NCI-H2081 (cell line): ENCODE measurements around the gene AIRE.
A peak's percentile ranks its signal among the peaks of the same experiment; 100 is the strongest.
"Not testable (repeated sequence)": the region's sequence is repeated elsewhere in the genome, so short reads cannot be mapped to it uniquely, and the experiment has no call there.

Experiments
- DNase-seq, 2 experiments: peaks; one replicate each; lab custom pipeline; 2025; lab: John Stamatoyannopoulos, UW

Gene AIRE

GRCh38 chr21:44267655-44268142 is 18.0 kb upstream of the AIRE start:
- DNase-seq, result no peak

DNA sequence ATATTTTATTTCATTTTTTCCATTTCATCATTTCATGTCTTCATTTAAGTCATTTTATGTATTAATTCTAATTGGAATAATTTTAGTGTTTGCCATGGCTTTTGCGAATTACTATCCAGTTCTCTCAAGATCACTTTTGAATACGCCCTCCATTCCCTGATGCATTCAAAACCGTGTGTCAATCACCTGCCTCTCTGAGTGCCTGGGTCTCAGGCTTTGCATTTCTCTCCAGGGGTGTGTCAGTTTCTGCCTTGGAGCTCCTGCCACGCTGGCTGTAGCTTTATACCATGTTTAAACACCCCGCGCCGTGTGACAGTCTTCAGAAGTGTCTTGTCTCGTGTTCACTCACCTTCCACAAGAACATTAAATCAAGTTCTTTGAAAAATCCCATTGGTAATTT is 16.6 kb upstream of the AIRE start:
- no peak for DNase-seq

DNA sequence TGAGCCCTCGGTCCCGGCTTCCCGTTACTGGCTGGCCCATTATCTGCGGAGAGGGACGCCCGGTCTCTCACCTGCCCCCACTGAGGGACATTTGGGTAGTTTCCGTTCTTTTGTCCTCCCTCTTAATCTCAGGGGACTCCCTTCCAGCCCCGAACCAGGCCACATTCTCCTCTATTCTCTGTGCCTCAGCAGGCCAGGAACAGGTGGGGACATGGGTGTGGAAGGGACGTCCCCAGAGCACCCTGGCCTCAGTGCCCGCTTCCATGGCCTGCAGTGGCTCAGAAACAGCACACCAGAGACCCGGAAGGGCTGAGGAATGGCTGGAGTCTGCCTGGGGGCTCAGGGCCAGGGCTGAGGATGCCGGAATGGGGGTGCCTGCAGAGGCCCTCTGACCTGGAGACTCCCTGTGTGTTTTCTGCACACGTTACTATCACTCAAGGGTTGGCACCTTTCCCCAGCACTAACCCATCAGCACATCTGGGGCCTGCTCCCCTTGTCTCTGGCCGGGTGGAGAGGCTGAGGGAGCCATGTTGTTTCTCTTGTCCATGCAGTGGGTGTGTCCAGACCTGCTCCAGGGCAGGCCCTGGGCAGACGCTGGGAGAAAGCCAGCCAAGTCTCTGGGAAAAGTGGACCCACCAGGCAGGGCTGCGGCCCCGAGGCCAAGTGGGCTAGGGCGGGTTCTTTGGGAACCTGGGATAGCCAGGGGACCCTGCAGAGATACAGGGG is 14.0 kb upstream of the AIRE start:
- DNase-seq, result peak in 1 of 2 experiments; percentile 19

DNA sequence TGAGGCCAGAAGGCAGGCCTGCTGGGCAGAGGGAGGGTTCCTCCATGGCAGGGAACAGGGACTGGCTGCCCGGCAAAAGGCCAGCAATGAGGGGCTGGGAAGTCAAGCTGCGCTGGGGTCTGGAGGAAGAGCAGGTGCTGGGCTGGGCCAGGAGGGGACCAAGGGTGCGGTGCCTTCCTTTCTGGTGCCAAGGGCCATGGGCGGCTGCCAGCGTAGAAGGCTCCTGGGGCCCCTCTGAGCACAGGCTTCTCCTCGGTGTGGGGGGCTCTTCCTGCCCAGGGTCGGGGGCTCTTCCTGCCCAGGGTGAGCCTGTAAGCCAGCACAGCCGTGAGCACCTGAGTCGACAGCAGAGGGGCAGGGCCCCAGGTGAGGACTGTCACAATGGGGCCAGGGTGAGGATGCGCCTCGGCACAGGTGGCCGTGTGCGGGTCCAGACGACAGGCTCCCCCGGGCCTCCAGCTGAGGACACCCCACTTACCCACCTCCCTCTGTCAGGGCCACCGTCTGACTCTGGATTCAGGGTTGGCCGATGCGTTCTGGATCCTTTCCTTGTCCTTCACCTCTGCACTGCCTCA is 13.3 kb upstream of the AIRE start:
- DNase-seq, result no peak

DNA sequence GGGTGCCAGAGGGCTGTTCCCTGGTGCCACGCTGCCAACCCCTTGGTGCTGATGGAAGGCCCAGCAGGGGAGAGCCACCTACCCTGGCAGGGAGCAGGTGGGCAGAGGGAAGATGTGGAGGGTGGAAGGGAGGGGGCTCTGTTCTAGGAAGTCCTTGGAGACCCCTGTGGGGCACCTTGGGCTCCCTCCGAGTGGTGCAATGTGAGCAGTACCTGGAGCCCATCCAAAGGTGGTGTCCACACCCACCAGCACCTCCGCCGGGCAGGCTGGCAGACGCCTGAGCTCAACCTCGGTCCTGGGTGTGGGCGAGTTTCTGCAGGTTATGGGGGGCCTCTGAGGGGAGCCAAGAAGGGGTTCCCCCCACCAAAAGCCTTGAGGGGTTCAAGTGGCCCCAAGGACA is 12.6 kb upstream of the AIRE start:
- no peak for DNase-seq

DNA sequence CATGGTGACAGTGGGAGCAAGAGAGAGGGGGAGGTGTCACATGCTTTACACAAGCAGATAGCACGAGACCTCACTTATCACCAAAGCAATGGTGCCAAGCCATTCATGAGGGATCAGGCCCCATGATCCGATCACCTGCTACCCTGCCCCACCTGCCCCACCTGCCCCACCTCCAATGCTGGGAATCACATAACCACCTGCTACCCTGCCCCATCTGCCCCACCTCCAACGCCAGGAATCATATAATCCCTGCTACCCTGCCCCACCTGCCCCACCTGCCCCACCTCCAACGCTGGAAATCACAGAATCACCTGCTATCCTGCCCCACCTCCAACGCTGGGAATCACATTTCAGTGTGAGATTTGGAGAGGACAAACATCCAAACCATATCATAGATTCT is 10.6 kb upstream of the AIRE start:
- no peak for DNase-seq

DNA sequence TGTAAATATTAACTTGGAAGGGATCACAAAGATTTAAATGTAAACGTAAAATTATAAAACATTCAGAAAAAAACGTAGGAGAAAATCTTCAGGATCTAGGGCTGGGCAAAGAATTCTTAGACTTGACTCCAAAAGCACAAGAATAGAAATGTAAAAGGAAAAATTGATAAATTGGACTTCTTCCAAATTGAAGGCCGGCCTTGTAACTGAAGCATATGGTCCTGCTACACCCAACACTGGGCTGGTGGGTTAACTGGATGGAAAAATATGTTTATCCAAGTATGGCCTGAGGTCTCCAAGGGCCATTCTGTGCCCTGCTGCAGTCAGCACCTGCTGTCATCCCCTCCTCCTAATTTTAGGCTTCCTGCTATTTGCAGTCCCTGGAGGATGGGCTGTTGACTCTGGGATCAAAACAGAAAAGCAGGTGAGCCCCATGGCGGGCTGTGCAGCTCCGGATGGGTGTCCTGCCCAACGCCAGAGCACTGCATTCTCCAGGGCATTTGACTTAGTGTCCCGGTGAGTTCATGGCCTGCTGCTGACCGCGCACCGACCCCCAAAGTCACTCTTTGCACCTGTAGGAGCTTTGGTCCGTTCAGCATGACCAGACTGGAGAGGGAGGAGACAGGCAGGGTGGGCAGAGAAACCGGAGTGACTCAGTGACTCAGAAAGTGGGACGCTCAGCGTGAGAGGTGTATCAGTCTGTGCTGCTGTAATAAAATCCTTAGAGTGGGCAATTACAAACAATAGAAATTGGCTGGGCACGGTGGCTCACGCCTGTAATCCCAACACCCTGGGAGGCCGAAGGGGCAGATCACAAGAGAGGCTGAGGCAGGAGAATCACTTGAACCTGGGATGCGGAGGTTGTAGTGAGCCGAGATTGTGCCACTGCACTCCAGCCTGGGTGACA is 6.1 kb upstream of the AIRE start:
- peak in 1 of 2 experiments; percentile 9 for DNase-seq

GRCh38 chr21:44281801-44282200 is 3.9 kb upstream of the AIRE start:
- no peak for DNase-seq

- DNase-seq, result no peak
Measured at GRCh38 chr21:44282370-44282769, 3.3 kb upstream of the AIRE start.

DNA sequence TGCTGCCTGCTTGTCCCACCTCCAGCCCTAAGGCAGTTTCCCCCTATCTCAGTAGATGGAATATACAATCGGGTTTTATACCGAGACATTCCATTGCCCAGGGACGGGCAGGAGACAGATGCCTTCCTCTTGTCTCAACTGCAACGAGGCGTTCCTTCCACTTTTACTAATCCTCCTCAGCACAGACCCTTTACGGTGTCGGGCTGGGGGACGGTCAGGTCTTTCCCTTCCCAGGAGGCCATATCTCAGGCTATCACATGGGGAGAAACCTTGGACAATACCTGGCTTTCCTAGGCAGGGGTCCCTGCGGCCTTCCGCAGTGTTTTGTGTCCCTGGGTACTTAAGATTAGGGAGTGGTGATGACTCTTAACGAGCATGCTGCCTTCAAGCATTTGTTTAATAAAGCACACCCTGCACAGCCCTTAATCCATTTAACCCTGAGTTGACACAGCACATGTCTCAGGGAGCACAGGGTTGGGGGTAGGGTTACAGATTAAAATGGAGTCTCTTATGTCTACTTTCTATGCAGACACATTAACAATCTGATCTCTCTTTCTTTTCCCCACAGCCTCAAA is 2.4 kb upstream of the AIRE start:
- not testable (repeated sequence) for DNase-seq

DNA sequence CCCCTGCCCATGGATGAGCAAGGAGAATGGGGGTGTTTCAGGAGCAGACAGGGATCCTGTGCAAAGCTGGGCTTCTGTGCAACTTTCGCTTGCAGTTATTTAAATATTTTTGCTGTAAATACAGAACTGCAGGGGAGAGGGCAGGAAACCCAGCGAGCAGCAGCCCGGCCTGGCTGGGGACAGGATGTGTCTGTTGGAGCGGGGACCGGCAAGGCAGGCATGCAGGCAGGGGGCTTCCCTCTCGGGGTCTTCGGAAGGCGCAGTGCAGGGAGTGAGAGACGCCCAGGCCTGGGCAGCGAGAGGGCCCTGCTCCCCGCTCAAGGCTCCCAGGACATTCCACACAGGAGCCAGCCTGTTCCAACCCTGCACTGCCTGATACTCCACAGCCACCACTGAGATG is 1.7 kb upstream of the AIRE start:
- DNase-seq, result no peak

DNA sequence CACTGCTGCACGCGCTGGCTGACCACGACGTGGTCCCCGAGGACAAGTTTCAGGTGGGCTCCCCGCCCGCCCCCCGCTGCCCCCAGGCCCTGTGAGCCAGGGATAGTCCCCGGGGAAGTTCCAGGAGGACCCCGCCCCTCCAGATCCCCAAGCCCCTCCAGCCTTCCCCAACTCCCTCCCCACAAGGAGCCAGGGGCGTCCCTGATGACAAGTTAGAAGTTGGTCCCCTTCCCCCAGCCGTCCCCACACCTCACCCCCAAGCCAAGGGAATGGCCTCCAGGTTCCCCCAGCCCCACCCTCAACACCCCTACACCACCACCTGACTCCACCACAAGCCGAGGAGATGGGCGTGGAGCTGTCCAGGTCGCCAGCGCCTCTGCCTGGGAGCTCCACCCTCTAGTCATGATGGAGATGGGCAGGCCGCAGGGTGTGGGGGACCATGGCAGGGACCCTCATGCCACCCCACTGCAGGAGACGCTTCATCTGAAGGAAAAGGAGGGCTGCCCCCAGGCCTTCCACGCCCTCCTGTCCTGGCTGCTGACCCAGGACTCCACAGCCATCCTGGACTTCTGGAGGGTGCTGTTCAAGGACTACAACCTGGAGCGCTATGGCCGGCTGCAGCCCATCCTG is 525 bp downstream of the AIRE start:
- no peak for DNase-seq

- no peak for DNase-seq
Measured at GRCh38 chr21:44286716-44287632, 1.3 kb downstream of the AIRE start.

DNA sequence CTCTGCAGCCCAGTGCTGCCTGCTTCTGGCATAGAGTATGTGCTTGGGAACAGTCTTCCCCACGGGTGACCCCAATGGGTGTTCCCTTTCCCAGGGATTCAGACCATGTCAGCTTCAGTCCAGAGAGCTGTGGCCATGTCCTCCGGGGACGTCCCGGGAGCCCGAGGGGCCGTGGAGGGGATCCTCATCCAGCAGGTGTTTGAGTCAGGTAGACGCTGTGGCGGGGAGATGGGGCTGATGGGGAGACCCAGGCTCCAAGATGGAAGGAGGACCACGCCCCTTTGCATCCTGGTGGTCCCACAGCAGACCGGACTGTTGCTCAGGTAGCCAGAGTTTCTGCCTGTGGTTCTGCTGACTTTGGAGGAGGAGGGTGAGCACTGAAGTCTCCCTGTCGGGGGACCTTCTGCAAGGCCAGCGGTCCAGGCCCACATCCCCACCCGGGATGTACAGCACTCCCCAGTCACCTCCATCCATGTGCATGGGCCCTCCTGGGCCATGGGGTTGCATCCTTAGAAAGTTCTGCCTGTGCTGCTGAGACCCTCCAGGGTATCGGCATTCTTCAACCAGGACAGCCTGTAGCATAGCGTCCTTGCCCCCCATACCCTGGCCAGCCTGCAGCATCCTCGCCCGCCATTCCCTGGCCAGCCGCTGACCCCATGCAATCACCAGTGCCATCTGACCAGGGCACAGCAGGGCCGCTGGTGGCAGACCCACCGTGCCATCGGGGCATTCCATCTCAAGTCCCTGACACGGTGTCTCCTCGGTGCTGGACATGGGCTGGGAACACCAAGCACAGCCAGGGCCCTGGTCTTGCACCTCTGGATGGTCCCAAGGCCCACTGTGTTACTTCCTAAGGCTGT is 2.8 kb downstream of the AIRE start:
- no peak for DNase-seq

DNA sequence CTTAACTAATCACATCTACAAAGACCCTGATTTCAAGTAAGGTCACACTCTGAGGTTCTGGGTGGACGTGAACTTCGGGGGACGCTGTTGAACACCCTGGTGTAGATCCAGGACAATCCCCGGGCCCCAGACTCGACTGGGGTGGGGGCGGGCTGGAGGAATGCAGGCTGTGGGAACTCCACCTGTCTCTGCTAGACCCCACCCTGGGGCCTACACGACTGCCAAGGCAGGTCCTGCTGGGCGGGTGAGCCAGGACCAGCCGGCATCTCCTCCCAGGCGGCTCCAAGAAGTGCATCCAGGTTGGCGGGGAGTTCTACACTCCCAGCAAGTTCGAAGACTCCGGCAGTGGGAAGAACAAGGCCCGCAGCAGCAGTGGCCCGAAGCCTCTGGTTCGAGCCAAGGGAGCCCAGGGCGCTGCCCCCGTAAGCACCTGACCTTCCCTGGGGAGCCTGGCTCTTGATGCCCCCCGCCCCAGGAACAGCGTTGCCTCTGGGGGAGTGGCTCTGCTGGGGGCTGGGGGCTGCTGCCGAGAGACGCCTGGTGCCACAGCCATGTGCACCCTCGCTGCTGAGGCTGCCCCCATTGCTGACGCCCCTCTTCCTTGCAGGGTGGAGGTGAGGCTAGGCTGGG is 3.8 kb downstream of the AIRE start:
- no peak for DNase-seq

DNA sequence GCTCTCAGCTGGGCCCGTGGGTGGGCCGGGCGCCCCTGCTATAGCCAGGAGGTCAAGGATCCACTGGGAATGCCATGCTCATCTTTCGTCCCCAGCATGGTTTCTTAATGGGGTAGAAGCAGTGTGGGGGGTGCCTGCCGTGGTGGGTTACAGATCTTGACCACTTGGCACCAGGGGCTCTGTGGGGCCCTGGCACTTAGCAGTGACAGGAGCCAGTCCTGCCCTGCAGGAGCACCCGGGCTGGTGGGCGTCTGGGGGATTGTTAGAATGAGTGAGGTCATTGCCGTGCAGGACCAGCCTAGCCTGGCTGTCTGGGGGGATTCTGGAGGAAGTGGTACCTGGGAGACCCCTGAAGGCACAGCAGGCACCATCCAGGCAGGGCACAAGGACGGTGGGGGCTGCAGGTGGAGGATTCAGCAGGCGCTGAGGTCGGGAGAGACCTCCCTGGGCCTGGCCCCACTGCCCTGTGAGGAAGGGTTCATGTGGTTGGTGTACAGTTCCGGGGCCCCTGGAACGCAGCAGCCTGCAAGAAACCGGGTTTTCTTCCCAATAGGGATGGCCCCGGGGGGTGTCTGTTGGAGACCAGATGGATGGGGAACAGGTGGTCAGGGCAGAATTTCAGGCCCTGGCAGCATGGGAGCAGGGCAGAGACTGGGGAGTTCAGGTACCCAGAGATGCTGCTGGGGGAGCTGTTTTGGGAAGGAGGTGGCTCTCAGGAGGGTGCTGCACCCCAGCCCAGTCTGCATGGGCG is 4.8 kb downstream of the AIRE start:
- DNase-seq, result no peak

DNA sequence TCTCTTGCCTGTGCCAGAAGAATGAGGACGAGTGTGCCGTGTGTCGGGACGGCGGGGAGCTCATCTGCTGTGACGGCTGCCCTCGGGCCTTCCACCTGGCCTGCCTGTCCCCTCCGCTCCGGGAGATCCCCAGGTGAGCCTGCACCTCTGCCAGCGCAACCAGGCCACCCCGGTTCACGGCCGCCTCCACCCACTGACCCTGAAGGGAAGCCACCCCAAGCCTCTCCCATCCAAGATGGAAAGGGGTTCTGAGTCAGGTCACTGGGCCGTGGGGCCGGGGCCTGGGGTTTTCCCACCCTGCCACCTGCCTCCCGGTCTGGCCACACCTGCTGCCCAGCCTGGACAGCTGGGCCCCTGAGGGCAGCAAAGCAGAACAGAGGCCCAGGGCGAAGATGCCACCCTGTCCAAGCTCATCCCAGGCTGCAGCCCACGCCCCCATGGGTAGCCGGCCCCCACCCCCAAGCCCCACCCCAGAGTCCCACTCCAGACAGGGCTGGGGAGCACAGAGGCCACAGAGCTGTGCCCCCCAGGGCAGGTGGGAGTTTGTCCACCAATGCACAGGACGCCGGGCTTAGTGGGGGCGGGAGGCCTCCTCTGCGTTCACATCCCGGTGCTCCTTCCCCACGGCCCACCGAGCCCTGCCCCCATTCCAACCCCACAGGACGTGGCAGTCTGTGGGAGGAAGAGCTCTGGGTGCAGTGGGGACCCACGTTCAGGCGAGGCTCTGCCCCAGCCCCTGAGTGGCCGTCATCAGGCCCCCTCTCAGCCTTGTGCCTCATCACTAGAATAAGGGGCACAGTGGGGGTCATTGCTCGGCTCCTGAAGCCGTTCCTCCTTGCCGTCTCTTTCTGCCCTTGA is 5.6 kb downstream of the AIRE start:
- no peak for DNase-seq
